H9 (cell line): Measurements from ENCODE around the gene GALNT10. TPM values are rescaled to one million over a fixed set of nuclear protein-coding genes. Genes with fewer than 3 reads are reported as not detected.

Source experiments
- DNase-seq: peaks from one replicate; pipeline ENCODE4 v3.0.0-alpha.2; 2017
- H2AFZ ChIP-seq: one replicate; pipeline ENCODE4 v1.6.1; 2013; ENCODE audit warnings: mild to moderate bottlenecking, low read length, control low read depth, moderate library complexity
- H2AK5ac ChIP-seq: 2 replicates; pipeline ENCODE4 v1.6.1; 2013; ENCODE audit warnings: low read length, control low read depth, mixed read lengths; ENCODE audit not compliant: insufficient read length
- H2BK120ac ChIP-seq: one replicate; pipeline ENCODE4 v1.6.1; 2013; ENCODE audit warnings: low read depth, mild to moderate bottlenecking, low read length, control low read depth, inconsistent platforms; ENCODE audit not compliant: poor library complexity, severe bottlenecking
- H2BK12ac ChIP-seq: 2 replicates; pipeline ENCODE4 v1.6.1; 2013; ENCODE audit warnings: low read length, control low read depth, mixed read lengths, low read depth; ENCODE audit not compliant: insufficient read length
- H2BK15ac ChIP-seq: 2 replicates; pipeline ENCODE4 v1.6.1; 2013; ENCODE audit warnings: low read depth, low read length, control low read depth
- H2BK20ac ChIP-seq: one replicate; pipeline ENCODE4 v1.6.1; 2013; ENCODE audit warnings: low read depth, mild to moderate bottlenecking, low read length, control low read depth, inconsistent platforms; ENCODE audit not compliant: poor library complexity, severe bottlenecking
- H2BK5ac ChIP-seq: 2 replicates; pipeline ENCODE4 v1.6.1; 2013; ENCODE audit warnings: low read length, control low read depth, mixed read lengths; ENCODE audit not compliant: insufficient read length
- H3K14ac ChIP-seq: 2 replicates; pipeline ENCODE4 v1.6.1; 2013; ENCODE audit warnings: low read length, control low read depth; ENCODE audit not compliant: insufficient read depth
- H3K18ac ChIP-seq: 2 replicates; pipeline ENCODE4 v1.6.1; 2013; ENCODE audit warnings: low read depth, mild to moderate bottlenecking, mixed read lengths, low read length, control low read depth; ENCODE audit not compliant: insufficient read length
- H3K23ac ChIP-seq: 2 replicates; pipeline ENCODE4 v1.6.1; 2013; ENCODE audit warnings: low read length, control low read depth, mixed read lengths, low read depth; ENCODE audit not compliant: insufficient read length
- H3K23me2 ChIP-seq: 2 replicates; pipeline ENCODE4 v1.6.1; 2013; ENCODE audit warnings: low read depth, mild to moderate bottlenecking, mixed read lengths, low read length, control low read depth; ENCODE audit not compliant: insufficient read length, poor library complexity, severe bottlenecking
- H3K27ac ChIP-seq: 2 replicates; pipeline ENCODE4 v1.5.1; 2013; ENCODE audit warnings: low read length, control low read depth, mixed read lengths, low read depth; ENCODE audit not compliant: insufficient read length
- H3K27me3 ChIP-seq: 2 replicates; pipeline ENCODE4 v1.6.1; 2013; ENCODE audit warnings: low read length, control low read depth, inconsistent platforms; ENCODE audit not compliant: insufficient read depth
- H3K4ac ChIP-seq: 2 replicates; pipeline ENCODE4 v1.6.1; 2013; ENCODE audit warnings: low read depth, mild to moderate bottlenecking, control low read depth, inconsistent platforms, low read length, moderate library complexity
- H3K4me1 ChIP-seq: 2 replicates; pipeline ENCODE4 v1.6.1; 2013; ENCODE audit warnings: low read length, control low read depth, inconsistent platforms; ENCODE audit not compliant: insufficient read depth
- H3K4me2 ChIP-seq: 2 replicates; pipeline ENCODE4 v1.6.1; 2013; ENCODE audit warnings: low read length, control low read depth, mixed read lengths; ENCODE audit not compliant: insufficient read length, insufficient read depth
- H3K56ac ChIP-seq: 2 replicates; pipeline ENCODE4 v1.6.1; 2013; ENCODE audit warnings: low read depth, mild to moderate bottlenecking, mixed read lengths, low read length, control low read depth; ENCODE audit not compliant: insufficient read length
- H3K79me1 ChIP-seq: 2 replicates; pipeline ENCODE4 v1.6.1; 2013; ENCODE audit warnings: low read depth, mild to moderate bottlenecking, moderate library complexity, low read length, control low read depth, inconsistent platforms; ENCODE audit not compliant: insufficient read depth, poor library complexity, severe bottlenecking
- H3K79me2 ChIP-seq: 2 replicates; pipeline ENCODE4 v1.6.1; 2013; ENCODE audit warnings: low read length, control low read depth, inconsistent platforms; ENCODE audit not compliant: insufficient read depth
- H3K9ac ChIP-seq: 2 replicates; pipeline ENCODE4 v1.6.1; 2013; ENCODE audit warnings: low read length, control low read depth, mixed read lengths; ENCODE audit not compliant: insufficient read length; ENCODE audit errors: extremely low read depth
- H3K9me3 ChIP-seq: one replicate; pipeline ENCODE4 v1.6.1; 2013; ENCODE audit warnings: low read depth, low read length, inconsistent platforms; ENCODE audit not compliant: control insufficient read depth
- H3T11ph ChIP-seq: one replicate; pipeline ENCODE4 v1.6.1; 2013; ENCODE audit warnings: mild to moderate bottlenecking, low read length, control low read depth, inconsistent platforms
- H4K20me1 ChIP-seq: one replicate; pipeline ENCODE4 v1.6.1; 2013; ENCODE audit not compliant: control insufficient read depth, insufficient read length, insufficient read depth
- H4K5ac ChIP-seq: 2 replicates; pipeline ENCODE4 v1.6.1; 2013; ENCODE audit warnings: low read depth, mild to moderate bottlenecking, mixed read lengths, low read length, control low read depth; ENCODE audit not compliant: insufficient read length
- H4K8ac ChIP-seq: replicated peaks from 2 replicates; pipeline ENCODE4 v1.6.1; 2013; ENCODE audit warnings: low read length, control low read depth, mixed read lengths, low read depth; ENCODE audit not compliant: insufficient read length
- H4K91ac ChIP-seq: 2 replicates; pipeline ENCODE4 v1.6.1; 2013; ENCODE audit warnings: low read depth, mild to moderate bottlenecking, moderate library complexity, mixed read lengths, low read length, control low read depth; ENCODE audit not compliant: insufficient read length
- H3K27ac Mint-ChIP-seq, 3 experiments: 2 replicates in 2 of 3; 3 replicates in 1 of 3; pipeline ENCODE4 v1.8.0; 2020 to 2021; ENCODE audit warnings: mixed read lengths in 3 of 3, mild to moderate bottlenecking in 1 of 3, moderate library complexity in 1 of 3
- H3K27me3 Mint-ChIP-seq: 2 replicates; pipeline ENCODE4 v1.8.0; 2021; ENCODE audit warnings: low read depth, mild to moderate bottlenecking, moderate library complexity, mixed read lengths
- H3K36me3 Mint-ChIP-seq, 3 experiments: 2 replicates in 2 of 3; 3 replicates in 1 of 3; pipeline ENCODE4 v1.8.0; 2020 to 2021; ENCODE audit warnings: low read depth in 3 of 3, mixed read lengths in 3 of 3; ENCODE audit not compliant: insufficient read depth in 1 of 3
- H3K4me1 Mint-ChIP-seq, 2 experiments: 2 replicates each; pipeline ENCODE4 v1.8.0; 2020; ENCODE audit warnings: mixed read lengths in 2 of 2
- H3K4me3 Mint-ChIP-seq, 2 experiments: 2 replicates in 1 of 2; 3 replicates in 1 of 2; pipeline ENCODE4 v1.8.0; 2020 to 2021; ENCODE audit warnings: mild to moderate bottlenecking in 2 of 2, mixed read lengths in 2 of 2, moderate library complexity in 1 of 2
- H3K9me3 Mint-ChIP-seq, 2 experiments: 2 replicates in 1 of 2; 3 replicates in 1 of 2; pipeline ENCODE4 v1.8.0; 2020; ENCODE audit warnings: mild to moderate bottlenecking in 2 of 2, mixed read lengths in 2 of 2, moderate library complexity in 1 of 2
- CTCF ChIP-seq: fragments of 200-600 bp; sonication (generic); conservative IDR thresholded peaks from 3 replicates; pipeline ENCODE4 v1.8.0; 2021; ENCODE audit warnings: antibody characterized with exemption, mild to moderate bottlenecking
- WGBS: extraction: QIAGEN DNeasy Blood & Tissue Kit; methylation state at CpG from one replicate; pipeline ENCODE4 v1.1.7; 2013; ENCODE audit warnings: missing lambda C conversion rate, low lambda C conversion rate, mixed read lengths; ENCODE audit not compliant: insufficient read length; ENCODE audit errors: extremely low coverage; 5-methylcytosine and 5-hydroxymethylcytosine counted together
- total RNA-seq: library from RNA; stranded (reverse); gene quantifications from 2 replicates; pipeline ENCODE4 v1.2.1, GENCODE V29; 2021

The GALNT10 gene
- total RNA-seq, 1 experiment from 2014 or later, result 15.4 TPM

- H2BK5ac ChIP-seq, result no peak overlapping the region
- H2BK120ac ChIP-seq, result no peak overlapping the region
- peaks cover 15 to 31% of the 10 kb centered on the region in 2 experiments for H3K4me1 Mint-ChIP-seq
- DNase-seq, result no peak
- H3K27ac ChIP-seq, result no peak overlapping the region
- no peak overlapping the region for H3K23ac ChIP-seq
- no peak overlapping the region for H4K91ac ChIP-seq
- H3K4ac ChIP-seq, result no peak overlapping the region
- no peak overlapping the region for H3K18ac ChIP-seq
- H4K20me1 ChIP-seq, result no peaks in the 10 kb centered on the region
- no peak overlapping the region for H4K5ac ChIP-seq
- H2AK5ac ChIP-seq, result no peak overlapping the region
- TF ChIP-seq CTCF, result no peak
- H3K9me3 Mint-ChIP-seq, result no peaks in the 10 kb centered on the region
- H2BK12ac ChIP-seq, result no peak overlapping the region
- H3K9me3 ChIP-seq, result no peaks in the 10 kb centered on the region
- no CpG with 5 or more reads among the region's 1 CpG for WGBS
- H4K8ac ChIP-seq, result no peak overlapping the region
- no peak overlapping the region for H3K56ac ChIP-seq
- no peak overlapping the region for H2BK15ac ChIP-seq
- 0 out of 2 replicates have a peak, but pooled peaks cover 4% of the 10 kb centered on the region for H3K4me1 ChIP-seq
- no peak overlapping the region for H2AFZ ChIP-seq
- H3K4me2 ChIP-seq, result no peak overlapping the region
- no peak overlapping the region for H3K27ac Mint-ChIP-seq
- H3K36me3 Mint-ChIP-seq, result no peaks in the 10 kb centered on the region
- H2BK20ac ChIP-seq, result no peak overlapping the region
- H3K79me1 ChIP-seq, result no peaks in the 10 kb centered on the region
- H3K23me2 ChIP-seq, result no peaks in the 10 kb centered on the region
- no peaks in the 10 kb centered on the region for H3K27me3 ChIP-seq
- no peak overlapping the region for H3K4me3 Mint-ChIP-seq
- no peak overlapping the region for H3K9ac ChIP-seq
- H3K14ac ChIP-seq, result no peak overlapping the region
- peaks cover 15% of the 10 kb centered on the region for H3K27me3 Mint-ChIP-seq
- no peaks in the 10 kb centered on the region for H3K79me2 ChIP-seq
- no peak overlapping the region for H3T11ph ChIP-seq
Observed at GRCh38 chr5:154181161-154181560, 9.4 kb upstream of the GALNT10 start.
